SK-N-SH (cell line): Measurements from ENCODE around the gene DPP4. TPM values are rescaled to one million over a fixed set of nuclear protein-coding genes. Genes with fewer than 3 reads are reported as not detected.
A peak's percentile ranks its signal among the peaks of the same experiment; 100 is the strongest.

Source experiments
- CTCF ChIA-PET: fragments of 300-600, 350-600 bp; formaldehyde crosslinking; extraction: SDS; loops from one replicate; lab custom pipeline; 2021; lab: Yijun Ruan, JAX
- POLR2A ChIA-PET: fragments of 350-600 bp; sonication (Branson Sonifier 250); formaldehyde crosslinking; extraction: SDS; loops from one replicate; lab custom pipeline; 2020; ENCODE audit warnings: antibody characterized with exemption, inconsistent platforms; lab: Yijun Ruan, JAX
- DNase-seq: peaks from one replicate; pipeline ENCODE4 v3.0.0; 2012
- H2AFZ ChIP-seq: fragments of 200-600 bp; sonication (generic); 2 replicates; pipeline ENCODE4 v1.8.1; 2016; ENCODE audit warnings: antibody characterized with exemption, mild to moderate bottlenecking, low read depth
- H3F3A ChIP-seq: fragments of 200-600 bp; sonication (generic); replicated peaks from 2 replicates; pipeline ENCODE3; 2016; ENCODE audit warnings: antibody characterized with exemption, mild to moderate bottlenecking; ENCODE audit not compliant: insufficient read depth
- H3K27ac ChIP-seq, 2 experiments: fragments of 200-500 bp in 1 of 2; fragments of 200-600 bp in 1 of 2; sonication (Bioruptor generic) in 1 of 2; sonication (generic), shearing (Covaris generic) in 1 of 2; 2 replicates each; pipeline versions ENCODE4 v1.5.1 to v1.6.1; 2014 to 2016; ENCODE audit warnings: low read depth in 2 of 2, inconsistent platforms in 1 of 2, low read length in 1 of 2, mild to moderate bottlenecking in 1 of 2, mixed read lengths in 1 of 2
- H3K27me3 ChIP-seq: fragments of 200-600 bp; sonication (generic), shearing (Covaris generic); 2 replicates; pipeline ENCODE4 v1.6.1; 2016; ENCODE audit warnings: mixed run types; ENCODE audit not compliant: insufficient read depth
- H3K36me3 ChIP-seq, 2 experiments: fragments of 200-500 bp in 1 of 2; fragments of 200-600 bp in 1 of 2; sonication (Bioruptor generic) in 1 of 2; sonication (generic) in 1 of 2; replicated peaks in 1 of 2; 2 replicates each; pipeline versions ENCODE3 to v1.5.1; 2014 to 2016; ENCODE audit warnings: low read length in 1 of 2, mild to moderate bottlenecking in 1 of 2; ENCODE audit not compliant: insufficient read depth in 2 of 2, control insufficient read depth in 1 of 2
- H3K4me1 ChIP-seq, 2 experiments: fragments of 200-500 bp in 1 of 2; fragments of 200-600 bp in 1 of 2; sonication (Bioruptor generic) in 1 of 2; sonication (generic), shearing (Covaris generic) in 1 of 2; 2 replicates each; pipeline versions ENCODE4 v1.5.1 to v1.6.1; 2014 to 2016; ENCODE audit warnings: low read depth in 1 of 2, low read length in 1 of 2, mixed run types in 1 of 2; ENCODE audit not compliant: insufficient read depth in 2 of 2, control insufficient read depth in 1 of 2
- H3K4me2 ChIP-seq: fragments of 200-600 bp; sonication (generic), shearing (Covaris generic); 2 replicates; pipeline ENCODE4 v1.6.1; 2017; ENCODE audit warnings: mixed run types
- H3K4me3 ChIP-seq, 2 experiments: fragments of 200-500 bp in 1 of 2; fragments of 200-600 bp in 1 of 2; sonication (Bioruptor generic) in 1 of 2; sonication (generic), shearing (Covaris generic) in 1 of 2; 2 replicates each; pipeline versions ENCODE4 v1.5.1 to v1.8.1; 2014 to 2016; ENCODE audit warnings: low read depth in 2 of 2, inconsistent platforms in 1 of 2, low read length in 1 of 2, mild to moderate bottlenecking in 1 of 2, mixed read lengths in 1 of 2, moderate library complexity in 1 of 2
- H3K79me2 ChIP-seq: fragments of 200-600 bp; sonication (generic); 2 replicates; pipeline ENCODE4 v1.8.1; 2017; ENCODE audit warnings: mild to moderate bottlenecking; ENCODE audit not compliant: insufficient read depth
- H3K9ac ChIP-seq: fragments of 200-600 bp; sonication (generic); 2 replicates; pipeline ENCODE4 v1.6.1; 2017; ENCODE audit warnings: mixed run types
- H3K9me2 ChIP-seq: fragments of 200-600 bp; sonication (generic); 2 replicates; pipeline ENCODE4 v1.6.1; 2017; ENCODE audit warnings: mixed run types
- H3K9me3 ChIP-seq: fragments of 200-600 bp; sonication (generic); 2 replicates; pipeline ENCODE4 v1.6.1; 2017; ENCODE audit warnings: mixed run types, mild to moderate bottlenecking, moderate library complexity
- H4K20me1 ChIP-seq: fragments of 200-600 bp; sonication (generic); 2 replicates; pipeline ENCODE4 v1.6.1; 2017; ENCODE audit warnings: mild to moderate bottlenecking, mixed run types; ENCODE audit not compliant: insufficient read depth
- ELF1 ChIP-seq: IDR thresholded peaks from 2 replicates; pipeline ENCODE4 v1.4.0; 2012
- EZH2phosphoT487 ChIP-seq: fragments of 200-600 bp; sonication (generic); IDR thresholded peaks from 2 replicates; pipeline ENCODE4 v1.6.1; 2017; ENCODE audit warnings: low read depth, mixed run types, mild to moderate bottlenecking, antibody characterized with exemption, moderate library complexity, borderline replicate concordance
- NRF1 ChIP-seq: IDR thresholded peaks from 2 replicates; pipeline ENCODE4 v1.6.1; 2012; ENCODE audit warnings: low read depth, mild to moderate bottlenecking, low read length
- POLR2AphosphoS5 ChIP-seq: IDR thresholded peaks from 2 replicates; pipeline ENCODE4 v1.6.1; 2012; ENCODE audit warnings: low read depth, low read length
- REST ChIP-seq: IDR thresholded peaks from 2 replicates; pipeline ENCODE4 v1.6.1; 2012; ENCODE audit warnings: mild to moderate bottlenecking, low read depth, low read length, moderate library complexity
- SMC3 ChIP-seq: IDR thresholded peaks from 2 replicates; pipeline ENCODE4 v1.6.1; 2012; ENCODE audit warnings: low read depth, low read length, improper control_type of control experiment
- TCF12 ChIP-seq: IDR thresholded peaks from 2 replicates; pipeline ENCODE4 v1.4.0; 2012
- USF2 ChIP-seq: fragments of 150-350 bp; IDR thresholded peaks from 2 replicates; pipeline ENCODE4 v1.6.1; 2017; ENCODE audit warnings: antibody characterized with exemption, low read length, low read depth, borderline replicate concordance
- WGBS: methylation state at CpG from one replicate; pipeline ENCODE4 v1.1.6; 2017; ENCODE audit warnings: low lambda C conversion rate; 5-methylcytosine and 5-hydroxymethylcytosine counted together
- polyA plus RNA-seq, 3 experiments: library from polyadenylated mRNA; depleted of rRNA; stranded (reverse); fragments of >200 nt; gene quantifications; 2 replicates each; pipeline ENCODE4 v1.2.3, GENCODE V29; 2012

Gene DPP4
- polyA plus RNA-seq, 1 of the 3 experiments (the other 2 are of a cell fraction) = 5.0 TPM

GRCh38 chr2:162043132-162043531 lies 30.9 kb downstream of the DPP4 start (continued):
- no peak for TF ChIP-seq REST
- no peak for TF ChIP-seq POLR2AphosphoS5
- no peak for TF ChIP-seq EZH2phosphoT487
- no peak for TF ChIP-seq NRF1

- Histone ChIP-seq H4K20me1 (no peaks in the 10 kb centered on the region), H3K9me3 (no peaks in the 10 kb centered on the region), H3K4me2 (no peak overlapping the region), H3F3A (peaks cover 6% of the 10 kb centered on the region), H3K27ac (no peak overlapping the region), H2AFZ (no peak overlapping the region), H3K4me3 (no peak overlapping the region), H3K36me3 (no peaks in the 10 kb centered on the region), H3K9me2 (no peaks in the 10 kb centered on the region), H3K4me1 (no peaks in the 10 kb centered on the region), H3K9ac (no peak overlapping the region), H3K79me2 (no peaks in the 10 kb centered on the region), H3K27me3 (no peaks in the 10 kb centered on the region)
- ChIA-PET CTCF (interaction anchor here (1.0 kb wide), 1 partner anchor 34 kb away, joined by 3 read pairs; no protein-coding TSS in a partner anchor), POLR2A (no interaction called here)
- no peak for DNase-seq
- WGBS = 52% methylated on average over 1 of the region's 1 CpG
- no peak for TF ChIP-seq EZH2phosphoT487
- TF ChIP-seq USF2 = no peak
- no peak for TF ChIP-seq SMC3
These were observed 32.5 kb downstream of the DPP4 start for GRCh38 chr2:162041485-162041884.

GRCh38 chr2:162038725-162039124 lies 35.3 kb downstream of the DPP4 start:
- TF ChIP-seq ELF1 (no peak), TCF12 (0 out of 2 replicates have a peak, but pooled peaks have one; percentile 17)
- no peak overlapping the region for H3K27ac ChIP-seq
- H3K4me1 ChIP-seq = no peaks in the 10 kb centered on the region
- H3K27me3 ChIP-seq = no peaks in the 10 kb centered on the region
- H3K9me3 ChIP-seq = no peaks in the 10 kb centered on the region
- H3K36me3 ChIP-seq = no peaks in the 10 kb centered on the region
- DNase-seq = no peak
- no peaks in the 10 kb centered on the region for H3K79me2 ChIP-seq
- no peak overlapping the region for H3K4me2 ChIP-seq
- no peak overlapping the region for H3K9ac ChIP-seq
- no peak overlapping the region for H3K4me3 ChIP-seq
- POLR2A ChIA-PET = no interaction called here
- no peaks in the 10 kb centered on the region for H3K9me2 ChIP-seq
- no peaks in the 10 kb centered on the region for H4K20me1 ChIP-seq
- no peak overlapping the region for H2AFZ ChIP-seq
- H3F3A ChIP-seq = peaks cover 6% of the 10 kb centered on the region
- CTCF ChIA-PET = no interaction called here
